ENCODE results near the gene LYZL4.

DNA sequence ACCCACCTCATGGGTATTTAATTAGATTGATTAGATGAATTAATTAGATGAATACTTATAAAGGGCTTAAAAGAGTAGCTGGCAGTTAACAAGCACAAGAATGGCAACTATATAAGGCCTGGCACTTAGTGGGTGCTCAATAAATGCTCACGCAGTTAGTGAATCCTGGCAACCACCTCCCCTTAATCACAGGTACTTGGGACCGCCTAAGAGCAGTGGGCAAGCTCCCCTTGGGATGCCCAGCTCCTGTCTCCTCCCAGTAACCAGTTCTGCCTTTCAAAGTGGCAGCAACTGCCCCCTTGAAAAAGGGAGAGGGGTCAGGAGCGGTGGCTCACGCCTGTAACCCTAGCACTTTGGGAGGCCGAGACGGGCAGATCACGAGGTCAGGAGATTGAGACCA, 4.6 kb downstream of the LYZL4 start:
- no peak for TF ChIP-seq CTCF (IDR thresholded peaks at IDR 0.05)
- no peak for TF ChIP-seq GABPA (IDR thresholded peaks at IDR 0.05; ENCODE audit: low read depth)
- TF ChIP-seq ZBTB33 (IDR thresholded peaks at IDR 0.05; ENCODE audit: borderline replicate concordance, low read depth): no peak
- no peak for TF ChIP-seq POLR2AphosphoS5 (IDR thresholded peaks at IDR 0.05; ENCODE audit: low read depth, low read length)
- TF ChIP-seq EZH2phosphoT487 (IDR thresholded peaks at IDR 0.05; ENCODE audit: borderline replicate concordance, low read depth): no peak
- no peak for TF ChIP-seq JUND (IDR thresholded peaks at IDR 0.05)
